ENCODE results near the gene PON3.

The PON3 gene

GRCh38 chr7:95335093-95335492, 61.1 kb downstream of the PON3 start:
- no peak for DNase-seq

- no peak for DNase-seq
Observed at GRCh38 chr7:95334447-95334846, 61.7 kb downstream of the PON3 start.

GRCh38 chr7:95330961-95331337, 65.2 kb downstream of the PON3 start:
- DNase-seq = no peak

GRCh38 chr7:95330204-95330960, 65.8 kb downstream of the PON3 start:
- DNase-seq = no peak

- no peak for DNase-seq
Observed at GRCh38 chr7:95327356-95327755, 68.8 kb downstream of the PON3 start.

GRCh38 chr7:95324431-95324830, 71.7 kb downstream of the PON3 start, which contains the start of gene PON1:
TSS of gene PON1 (minus strand) at chr7:95324532. CDS start at chr7:95324475, 57 bp downstream.
- no peak for DNase-seq

- no peak for DNase-seq
Observed at GRCh38 chr7:95323410-95324129, 72.6 kb downstream of the PON3 start.

- no peak for DNase-seq
Observed at GRCh38 chr7:95322854-95323253, 73.3 kb downstream of the PON3 start.

GRCh38 chr7:95322396-95322795, 73.8 kb downstream of the PON3 start:
- DNase-seq = no peak

GRCh38 chr7:95321720-95322119, 74.5 kb downstream of the PON3 start:
- no peak for DNase-seq

- DNase-seq = no peak
Observed at GRCh38 chr7:95320651-95321050, 75.5 kb downstream of the PON3 start.

- no peak for DNase-seq
Observed at GRCh38 chr7:95319570-95319969, 76.6 kb downstream of the PON3 start.

- no peak for DNase-seq
Observed at GRCh38 chr7:95318501-95319100, 77.6 kb downstream of the PON3 start.

GRCh38 chr7:95317966-95318365, 78.2 kb downstream of the PON3 start:
- DNase-seq = no peak

- DNase-seq = no peak
Observed at GRCh38 chr7:95317546-95317945, 78.6 kb downstream of the PON3 start.

- DNase-seq = no peak
Observed at GRCh38 chr7:95316588-95316987, 79.6 kb downstream of the PON3 start.

GRCh38 chr7:95312561-95312960, 83.6 kb downstream of the PON3 start:
- DNase-seq = no peak

GRCh38 chr7:95311389-95311788, 84.8 kb downstream of the PON3 start:
- DNase-seq = no peak

- DNase-seq = no peak
Observed at GRCh38 chr7:95309951-95310350, 86.2 kb downstream of the PON3 start.
